Hematopoietic multipotent progenitor cell (in vitro differentiated cells): ENCODE data around the gene SHROOM3. TPM values are rescaled to one million over a fixed set of nuclear protein-coding genes. Genes with fewer than 3 reads are reported as not detected.

Source experiments
- small RNA-seq: library from RNA; depleted of rRNA; stranded (forward); fragments of <200 nt; gene quantifications from one replicate; pipeline ENCODE3, GENCODE V24; 2012
- total RNA-seq: library from RNA; depleted of rRNA; stranded (reverse); fragments of >200 nt; gene quantifications from one replicate; pipeline ENCODE4 v1.2.3, GENCODE V29; 2012

Gene SHROOM3
- total RNA-seq, 1 donor = under 0.01 TPM

Small RNA genes within 50 kb of the gene (small RNA-seq; reads per million reads assigned to genes)
- not detected for gene MIR4450
- not detected for gene RF00278
- not detected for gene RNU6-145P

Other genes starting within 250 kb of the SHROOM3 start
- gene SCARB2, start 221.4 kb upstream of the SHROOM3 start, total RNA-seq = 32.9 TPM
- 1.3 TPM for gene FAM47E, start 183.5 kb upstream of the SHROOM3 start, total RNA-seq
- gene STBD1, start 128.5 kb upstream of the SHROOM3 start, total RNA-seq = 1.9 TPM
- not detected for gene CCDC158, start 14.1 kb upstream of the SHROOM3 start, total RNA-seq